HEK293 (cell line): ENCODE measurements around the gene TPD52L2.

ENCODE experiments used
- CTCF ChIA-PET: fragments of 350-600 bp; formaldehyde crosslinking; extraction: SDS; loops from one replicate; lab custom pipeline; 2021; ENCODE audit warnings: antibody characterized with exemption; lab: Yijun Ruan, JAX
- POLR2A ChIA-PET: fragments of 300-600 bp; formaldehyde crosslinking; extraction: SDS; loops from one replicate; lab custom pipeline; 2020; ENCODE audit warnings: antibody characterized with exemption, inconsistent platforms; lab: Yijun Ruan, JAX
- H3K27ac ChIP-seq: fragments of 200-500 bp; sonication (Bioruptor generic); 2 replicates; pipeline ENCODE4 v1.5.1; 2014; ENCODE audit warnings: low read depth, low read length, control low read depth, inconsistent platforms; ENCODE audit errors: extremely low read depth
- H3K36me3 ChIP-seq, 2 experiments: fragments of 200-500 bp in 1 of 2; sonication (Bioruptor generic) in 1 of 2; 1 replicate in 1 of 2; 2 replicates in 1 of 2; pipeline ENCODE4 v1.5.1; 2014 to 2017; ENCODE audit warnings: inconsistent platforms in 2 of 2, low read length in 2 of 2; ENCODE audit not compliant: control insufficient read depth in 2 of 2, insufficient read depth in 1 of 2
- H3K4me1 ChIP-seq: fragments of 200-500 bp; sonication (Bioruptor generic); 2 replicates; pipeline ENCODE4 v1.5.1; 2014; ENCODE audit warnings: mild to moderate bottlenecking, low read length, inconsistent platforms; ENCODE audit not compliant: control insufficient read depth, insufficient read depth
- H3K4me3 ChIP-seq: 2 replicates; pipeline ENCODE4 v1.5.1; 2011; ENCODE audit warnings: low read depth, mild to moderate bottlenecking, control low read depth, low read length, moderate library complexity
- H3K9me3 ChIP-seq: fragments of 200-500 bp; sonication (Bioruptor generic); 2 replicates; pipeline ENCODE4 v1.5.1; 2014; ENCODE audit warnings: low read depth, low read length, inconsistent platforms; ENCODE audit not compliant: control insufficient read depth, insufficient read depth
- BCL11B ChIP-seq: fragments of 450-650 bp; formaldehyde crosslinking; IDR thresholded peaks from 2 replicates; pipeline ENCODE4 v1.5.1; 2016; ENCODE audit warnings: low read depth, missing biosample characterization, missing genetic modification characterization
- BCL6B ChIP-seq: fragments of 450-650 bp; formaldehyde crosslinking; IDR thresholded peaks from 2 replicates; pipeline ENCODE4 v1.5.1; 2017; ENCODE audit warnings: missing biosample characterization, missing genetic modification characterization
- FEZF1 ChIP-seq: fragments of 450-650 bp; formaldehyde crosslinking; IDR thresholded peaks from 2 replicates; pipeline ENCODE4 v1.5.1; 2016; ENCODE audit warnings: missing biosample characterization, missing genetic modification characterization
- GLI2 ChIP-seq: fragments of 450-650 bp; formaldehyde crosslinking; IDR thresholded peaks from 2 replicates; pipeline ENCODE4; 2017; ENCODE audit warnings: missing biosample characterization, missing genetic modification characterization, low read depth, borderline replicate concordance
- SCRT2 ChIP-seq: fragments of 450-650 bp; formaldehyde crosslinking; IDR thresholded peaks from 2 replicates; pipeline ENCODE4 v1.5.1; 2016; ENCODE audit warnings: missing biosample characterization, missing genetic modification characterization
- ZBTB1 ChIP-seq: fragments of 450-650 bp; formaldehyde crosslinking; IDR thresholded peaks from 2 replicates; pipeline ENCODE4 v1.5.1; 2016; ENCODE audit warnings: missing biosample characterization, missing genetic modification characterization
- ZBTB20 ChIP-seq: fragments of 450-650 bp; formaldehyde crosslinking; IDR thresholded peaks from 2 replicates; pipeline ENCODE4 v1.5.1; 2016; ENCODE audit warnings: missing biosample characterization, missing genetic modification characterization
- ZFP3 ChIP-seq: fragments of 450-650 bp; formaldehyde crosslinking; IDR thresholded peaks from 2 replicates; pipeline ENCODE4 v1.5.1; 2016; ENCODE audit warnings: low read depth, missing biosample characterization, missing genetic modification characterization
- ZNF112 ChIP-seq: fragments of 450-650 bp; formaldehyde crosslinking; IDR thresholded peaks from 2 replicates; pipeline ENCODE4 v1.5.0; 2017; ENCODE audit warnings: missing biosample characterization, missing genetic modification characterization
- ZNF211 ChIP-seq: fragments of 450-650 bp; formaldehyde crosslinking; IDR thresholded peaks from 2 replicates; pipeline ENCODE4 v1.5.1; 2016; ENCODE audit warnings: low read depth, missing biosample characterization, missing genetic modification characterization
- ZNF221 ChIP-seq: fragments of 450-650 bp; formaldehyde crosslinking; IDR thresholded peaks from 2 replicates; pipeline ENCODE4 v1.5.1; 2017; ENCODE audit warnings: missing biosample characterization, missing genetic modification characterization, borderline replicate concordance
- ZNF350 ChIP-seq: fragments of 450-650 bp; formaldehyde crosslinking; IDR thresholded peaks from 2 replicates; pipeline ENCODE4 v1.5.0; 2017; ENCODE audit warnings: missing biosample characterization, mild to moderate bottlenecking, missing genetic modification characterization
- ZNF366 ChIP-seq: fragments of 450-650 bp; formaldehyde crosslinking; conservative IDR thresholded peaks from 2 replicates; pipeline ENCODE4 v1.5.1; 2016; ENCODE audit warnings: missing biosample characterization, missing genetic modification characterization
- ZNF391 ChIP-seq: fragments of 450-650 bp; formaldehyde crosslinking; IDR thresholded peaks from 2 replicates; pipeline ENCODE4 v1.5.1; 2016; ENCODE audit warnings: low read depth, missing biosample characterization, missing genetic modification characterization, borderline replicate concordance
- ZNF398 ChIP-seq: fragments of 450-650 bp; formaldehyde crosslinking; IDR thresholded peaks from 2 replicates; pipeline ENCODE4 v1.5.1; 2017; ENCODE audit warnings: missing biosample characterization, missing genetic modification characterization
- ZNF433 ChIP-seq: fragments of 450-650 bp; formaldehyde crosslinking; IDR thresholded peaks from 2 replicates; pipeline ENCODE4 v1.5.1; 2016; ENCODE audit warnings: missing biosample characterization, missing genetic modification characterization, low read depth
- ZNF449 ChIP-seq: fragments of 450-650 bp; formaldehyde crosslinking; IDR thresholded peaks from 2 replicates; pipeline ENCODE4 v1.5.1; 2017; ENCODE audit warnings: missing biosample characterization, mild to moderate bottlenecking, missing genetic modification characterization, moderate library complexity
- ZNF501 ChIP-seq: fragments of 450-650 bp; formaldehyde crosslinking; IDR thresholded peaks from 2 replicates; pipeline ENCODE4 v1.5.1; 2016; ENCODE audit warnings: missing biosample characterization, missing genetic modification characterization
- ZNF513 ChIP-seq: fragments of 450-650 bp; IDR thresholded peaks from 2 replicates; pipeline ENCODE4 v1.5.1; 2018; ENCODE audit warnings: missing biosample characterization, missing genetic modification characterization
- ZNF580 ChIP-seq: fragments of 450-650 bp; formaldehyde crosslinking; IDR thresholded peaks from 2 replicates; pipeline ENCODE4 v1.5.1; 2016; ENCODE audit warnings: missing biosample characterization, missing genetic modification characterization
- ZNF623 ChIP-seq: fragments of 450-650 bp; formaldehyde crosslinking; IDR thresholded peaks from 2 replicates; pipeline ENCODE4 v1.5.1; 2016; ENCODE audit warnings: missing biosample characterization, missing genetic modification characterization
- ZNF626 ChIP-seq: fragments of 450-650 bp; sonication (Bioruptor Pico); formaldehyde crosslinking; IDR thresholded peaks from 2 replicates; pipeline ENCODE4 v1.5.1; 2018; ENCODE audit warnings: missing biosample characterization, missing genetic modification characterization, inconsistent platforms
- ZNF677 ChIP-seq: fragments of 450-650 bp; IDR thresholded peaks from 2 replicates; pipeline ENCODE4 v1.5.0; 2018; ENCODE audit warnings: missing biosample characterization, mild to moderate bottlenecking, missing genetic modification characterization, moderate library complexity
- ZNF704 ChIP-seq: fragments of 450-650 bp; formaldehyde crosslinking; IDR thresholded peaks from 2 replicates; pipeline ENCODE4 v1.5.1; 2016; ENCODE audit warnings: missing biosample characterization, missing genetic modification characterization
- ZNF747 ChIP-seq: fragments of 450-650 bp; formaldehyde crosslinking; IDR thresholded peaks from 2 replicates; pipeline ENCODE4 v1.5.1; 2016; ENCODE audit warnings: missing biosample characterization, missing genetic modification characterization
- ZSCAN16 ChIP-seq: fragments of 450-650 bp; formaldehyde crosslinking; IDR thresholded peaks from 2 replicates; pipeline ENCODE4 v1.5.1; 2016; ENCODE audit warnings: missing biosample characterization, missing genetic modification characterization
- ZSCAN23 ChIP-seq: fragments of 450-650 bp; formaldehyde crosslinking; IDR thresholded peaks from 2 replicates; pipeline ENCODE4 v1.5.1; 2016; ENCODE audit warnings: missing biosample characterization, missing genetic modification characterization
- ZSCAN4 ChIP-seq: fragments of 450-650 bp; formaldehyde crosslinking; IDR thresholded peaks from 2 replicates; pipeline ENCODE4 v1.5.1; 2017; ENCODE audit warnings: missing biosample characterization, missing genetic modification characterization
- ZXDB ChIP-seq: fragments of 450-650 bp; formaldehyde crosslinking; IDR thresholded peaks from 2 replicates; pipeline ENCODE4 v1.5.1; 2016; ENCODE audit warnings: missing biosample characterization, missing genetic modification characterization

Gene TPD52L2

GRCh38 chr20:63819224-63819921, 45.7 kb upstream of the TPD52L2 start:
- Histone ChIP-seq H3K27ac (no peak overlapping the region), H3K4me1 (no peaks in the 10 kb centered on the region), H3K4me3 (no peak overlapping the region), H3K9me3 (no peaks in the 10 kb centered on the region), H3K36me3 (no peaks in the 10 kb centered on the region)
- ChIA-PET CTCF (no interaction called here), POLR2A (no interaction called here)
- no peak for TF ChIP-seq ZSCAN23
- no peak for TF ChIP-seq ZBTB20
- no peak for TF ChIP-seq ZNF366
- no peak for TF ChIP-seq ZSCAN16 (tag by site-specific recombination)
- TF ChIP-seq ZXDB (tag by site-specific recombination) = no peak
- TF ChIP-seq ZBTB1 (tag by site-specific recombination) = no peak
- TF ChIP-seq SCRT2 (tag by site-specific recombination) = no peak
- no peak for TF ChIP-seq ZNF704 (tag by site-specific recombination)
- no peak for TF ChIP-seq ZNF398 (tag by site-specific recombination)
- TF ChIP-seq ZNF433 (tag by site-specific recombination) = no peak
- TF ChIP-seq FEZF1 (tag by site-specific recombination) = no peak
- no peak for TF ChIP-seq ZNF350
- TF ChIP-seq ZNF626 (tag by site-specific recombination) = no peak
- no peak for TF ChIP-seq ZNF221
- no peak for TF ChIP-seq ZNF391 (tag by site-specific recombination)
- TF ChIP-seq BCL6B (tag by site-specific recombination) = no peak
- no peak for TF ChIP-seq ZSCAN4 (tag by site-specific recombination)
- TF ChIP-seq GLI2 (tag by site-specific recombination) = no peak
- no peak for TF ChIP-seq BCL11B
- TF ChIP-seq ZNF747 = no peak

GRCh38 chr20:63821811-63822210, 43.3 kb upstream of the TPD52L2 start:
- no peak overlapping the region for H3K27ac ChIP-seq
- no peaks in the 10 kb centered on the region for H3K9me3 ChIP-seq
- CTCF ChIA-PET = interaction anchor here (0.6 to 1.1 kb wide), 3 partner anchors 33 to 320 kb away, joined by 3 read pairs; partner anchors contain the start of gene ZGPAT
- no peak overlapping the region for H3K4me3 ChIP-seq
- POLR2A ChIA-PET = no interaction called here
- H3K36me3 ChIP-seq = no peaks in the 10 kb centered on the region
- no peaks in the 10 kb centered on the region for H3K4me1 ChIP-seq
- TF ChIP-seq ZFP3 (tag by site-specific recombination) (no peak), ZNF449 (tag by site-specific recombination) (no peak), ZNF513 (no peak), ZNF211 (tag by site-specific recombination) (no peak), ZNF580 (tag by site-specific recombination) (no peak), ZNF112 (tag by site-specific recombination) (no peak), ZNF677 (tag by site-specific recombination) (no peak), ZNF623 (tag by site-specific recombination) (no peak), ZNF501 (no peak)
